NCI-H748 treated with DMSO at 0.1 percent for 48 hours (cell line): ENCODE data around the gene NTRK1.
A peak's percentile ranks its signal among the peaks of the same experiment; 100 is the strongest.

Experiments
- DNase-seq: peaks from one replicate; lab custom pipeline; 2025; lab: John Stamatoyannopoulos, UW

NTRK1 gene

DNA sequence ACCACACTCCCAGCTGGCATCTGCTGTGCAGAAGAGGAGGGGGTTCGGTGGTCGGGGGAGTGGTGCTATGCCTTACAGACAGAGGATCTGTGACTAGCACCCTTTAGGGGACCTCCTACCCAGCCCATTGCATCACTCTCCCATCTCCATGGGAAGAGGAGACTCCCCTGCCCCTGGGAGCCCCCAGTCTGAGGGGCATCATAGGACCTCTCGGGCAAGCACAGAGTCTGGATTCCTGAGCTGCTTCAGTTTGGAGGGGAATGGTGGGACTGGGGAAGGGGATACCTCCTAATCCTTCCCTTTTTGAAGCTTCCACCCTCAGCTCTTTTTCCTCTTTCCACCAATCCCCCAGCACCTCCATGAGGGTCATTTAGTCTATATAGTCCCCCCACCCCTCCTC lies 3.1 kb upstream of the NTRK1 start:
- no peak for DNase-seq

DNA sequence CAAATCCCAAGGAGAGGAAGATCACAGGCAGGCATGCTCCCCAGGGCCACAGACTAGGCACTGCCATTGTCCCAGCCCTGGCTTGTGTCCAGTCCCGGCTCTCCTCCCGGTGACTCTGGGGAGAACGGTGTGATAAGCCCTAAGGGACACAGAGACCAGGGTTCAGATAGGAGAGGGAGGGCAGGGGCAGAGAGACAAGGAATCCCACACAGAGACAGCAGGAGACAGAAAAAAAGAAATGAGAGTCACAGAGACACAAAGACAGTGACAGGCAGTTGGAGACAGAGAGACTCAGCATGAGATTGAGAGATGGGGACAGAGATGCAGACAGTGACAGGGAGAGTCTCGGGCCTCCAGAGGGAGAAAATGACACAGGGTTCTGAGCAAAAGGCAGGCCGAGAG lies 2.1 kb upstream of the NTRK1 start:
- no peak for DNase-seq

DNA sequence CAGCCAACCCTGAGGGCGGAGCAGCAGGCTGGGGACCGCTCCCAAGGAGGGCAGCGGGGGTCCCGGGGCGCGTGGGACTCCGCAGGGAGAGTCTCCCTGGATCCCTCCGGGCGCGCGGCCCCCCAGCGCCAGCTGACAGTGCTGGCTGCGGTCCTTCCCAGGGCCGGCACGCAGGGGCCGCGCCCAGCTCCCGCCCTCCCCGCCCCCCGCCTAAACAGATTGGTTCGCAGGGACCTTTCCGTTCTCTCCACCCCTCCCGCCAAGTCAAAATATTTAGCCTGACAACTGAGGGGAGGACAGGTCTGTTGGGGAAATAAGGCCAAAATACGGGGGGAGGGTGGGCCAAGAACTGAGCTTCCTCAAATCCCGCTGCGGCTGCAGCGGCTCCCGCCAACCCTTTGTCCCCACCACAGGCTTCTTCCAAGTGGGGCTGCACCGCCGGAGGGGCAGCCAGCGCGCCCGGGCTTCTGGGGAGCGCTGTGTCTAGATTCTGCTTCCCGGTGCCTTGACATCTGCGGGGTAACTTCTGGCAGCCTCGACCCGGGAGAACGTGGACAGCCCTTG lies 1.6 kb upstream of the NTRK1 start, which contains the start of gene INSRR:
INSRR (minus strand) TSS at position 159 of the 564 bp plus-strand sequence. CDS start 496 bp downstream, outside the sequence.
- no peak for DNase-seq

DNA sequence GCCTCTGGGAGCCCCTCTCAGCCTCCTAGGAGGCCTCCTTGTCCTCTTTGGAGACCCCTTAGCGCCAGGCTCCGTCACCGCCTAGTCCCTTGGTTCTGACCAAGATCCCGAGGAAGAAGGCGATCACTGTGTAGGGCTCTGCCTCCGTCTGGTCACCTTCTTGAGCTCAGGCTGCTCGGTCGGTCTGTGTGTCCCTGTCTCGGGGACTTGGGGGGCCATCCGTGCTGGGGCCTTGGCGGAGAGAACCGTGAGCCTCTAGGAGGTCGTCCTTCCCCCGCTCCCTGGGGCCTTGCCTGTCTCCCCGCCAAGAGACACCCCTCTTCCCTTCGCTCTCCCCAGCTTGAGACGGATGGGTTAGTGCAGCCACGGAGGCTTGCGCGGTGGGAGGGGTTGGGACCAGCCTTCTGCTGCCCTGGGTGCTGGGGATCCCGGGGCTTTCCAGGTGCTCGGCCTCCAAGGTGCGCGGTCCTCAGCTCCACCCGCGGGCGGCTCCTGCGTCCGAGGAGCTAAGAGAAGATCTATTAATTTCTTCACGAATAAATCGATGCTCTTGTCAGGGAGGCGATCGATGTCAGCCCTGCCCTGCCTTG lies 1.0 kb upstream of the NTRK1 start:
- no peak for DNase-seq

DNA sequence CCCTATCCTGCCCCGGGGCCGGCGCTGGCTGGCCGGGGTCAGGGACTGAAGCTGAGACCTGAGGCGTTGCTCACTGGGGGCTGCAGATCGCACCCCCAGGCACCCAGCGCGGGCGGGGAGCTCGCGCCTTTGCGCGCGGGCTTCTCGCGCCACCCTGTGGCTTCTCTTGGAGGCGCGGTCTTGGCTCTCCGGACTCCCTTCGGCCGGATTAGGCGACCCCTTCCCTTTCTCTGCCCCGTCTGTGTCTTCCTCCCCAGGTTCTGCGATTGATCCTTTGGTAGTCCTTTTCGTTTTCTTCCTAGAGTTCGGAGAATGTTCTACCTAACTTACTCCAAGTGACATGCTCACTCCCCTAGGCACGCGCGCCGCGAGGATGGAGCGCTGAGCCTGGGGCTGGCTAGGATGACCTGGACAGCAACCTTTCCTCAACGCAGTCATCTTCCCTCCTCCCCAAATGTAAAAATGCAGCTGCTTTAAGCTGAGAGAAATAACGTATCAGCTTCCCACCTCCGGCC lies 495 bp upstream of the NTRK1 start:
- peak; percentile 52 for DNase-seq

DNA sequence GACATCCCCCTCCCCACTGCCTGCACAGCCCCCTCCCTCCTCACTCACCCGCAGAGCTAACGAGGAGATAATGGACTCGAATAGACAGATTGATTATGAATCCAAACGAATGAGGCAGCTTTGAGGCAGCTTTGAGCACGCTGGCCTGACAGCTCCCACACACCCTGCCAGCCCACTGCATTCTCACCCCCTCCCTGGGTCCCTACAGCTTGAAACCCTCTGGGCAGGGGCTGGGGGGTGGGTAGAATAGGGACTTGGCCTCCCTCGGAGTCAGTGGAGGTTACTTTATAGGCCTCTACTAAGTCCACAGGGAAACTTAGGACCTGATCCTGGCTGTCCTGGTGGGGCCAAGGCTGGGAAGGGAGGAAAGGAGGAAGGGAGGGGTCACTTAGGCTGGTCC lies 1.9 kb downstream of the NTRK1 start:
- no peak for DNase-seq

DNA sequence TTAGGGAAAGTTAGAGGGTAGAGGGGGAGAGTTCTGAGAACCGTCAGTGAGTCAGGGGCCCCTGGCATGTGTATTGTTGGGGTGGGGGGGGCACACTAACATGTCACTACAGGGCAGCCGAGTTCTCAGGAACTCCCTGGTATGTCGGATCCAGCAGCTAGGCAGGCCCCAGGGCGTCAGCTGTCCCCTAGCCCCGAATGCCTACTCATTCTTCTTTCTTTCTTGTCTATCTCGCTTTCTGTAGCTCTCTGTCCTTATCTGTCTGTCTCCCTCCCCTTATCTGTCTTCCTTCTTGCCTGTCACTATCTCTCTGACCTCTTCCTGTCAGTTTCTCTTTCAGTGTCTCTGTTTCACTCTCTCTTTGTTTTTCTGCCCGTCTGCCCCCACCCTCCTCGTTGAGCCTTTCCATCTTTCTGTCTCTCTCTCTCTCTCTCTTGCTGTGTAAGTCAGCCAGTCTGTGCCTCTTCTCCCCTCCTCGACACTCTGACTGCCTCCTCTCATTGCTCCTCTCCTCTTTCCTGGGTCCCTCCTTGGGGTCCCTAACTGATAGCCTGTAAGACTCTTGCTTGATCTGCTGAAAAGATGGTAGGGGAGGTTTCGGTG lies 2.4 kb downstream of the NTRK1 start:
- no peak for DNase-seq

DNA sequence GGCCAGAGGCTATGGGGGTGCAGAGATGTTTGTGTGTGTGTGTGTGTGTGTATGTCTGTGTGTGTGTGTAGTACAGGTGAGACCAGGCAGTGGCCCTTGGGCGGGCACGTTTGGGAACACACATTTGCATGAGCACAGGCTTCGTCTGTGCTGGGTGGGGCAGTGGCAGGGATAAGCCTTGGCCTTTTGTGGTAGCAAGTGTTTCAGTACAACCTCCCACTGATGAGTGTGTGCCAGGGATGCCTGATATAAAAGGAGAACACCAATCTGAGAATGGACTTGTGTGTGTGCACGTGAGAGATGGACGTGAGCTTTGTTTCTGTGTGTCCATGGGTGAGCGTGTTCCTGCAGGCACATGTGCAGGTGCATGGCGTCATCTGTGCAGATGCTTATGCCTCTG lies 3.0 kb downstream of the NTRK1 start:
- no peak for DNase-seq

DNA sequence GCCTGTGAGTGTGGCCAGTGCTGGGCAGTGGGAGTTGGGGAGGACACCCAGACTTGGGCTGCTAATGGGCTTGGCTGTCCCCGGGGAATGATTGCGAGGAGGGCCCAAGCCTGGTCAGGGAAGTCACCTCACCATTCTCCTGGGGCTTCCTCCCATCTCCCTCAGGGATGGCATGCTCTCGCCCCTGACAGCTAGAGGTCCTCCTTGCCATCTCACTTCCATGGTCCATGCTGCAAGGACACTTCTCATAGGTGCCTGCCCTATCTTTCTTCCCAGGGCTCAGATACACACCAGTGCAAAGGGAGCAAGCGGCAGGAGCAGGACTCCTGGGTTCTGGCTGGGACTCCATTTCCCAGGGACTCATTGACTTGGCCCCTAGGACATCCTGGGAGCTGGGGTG lies 4.1 kb downstream of the NTRK1 start:
- no peak for DNase-seq

DNA sequence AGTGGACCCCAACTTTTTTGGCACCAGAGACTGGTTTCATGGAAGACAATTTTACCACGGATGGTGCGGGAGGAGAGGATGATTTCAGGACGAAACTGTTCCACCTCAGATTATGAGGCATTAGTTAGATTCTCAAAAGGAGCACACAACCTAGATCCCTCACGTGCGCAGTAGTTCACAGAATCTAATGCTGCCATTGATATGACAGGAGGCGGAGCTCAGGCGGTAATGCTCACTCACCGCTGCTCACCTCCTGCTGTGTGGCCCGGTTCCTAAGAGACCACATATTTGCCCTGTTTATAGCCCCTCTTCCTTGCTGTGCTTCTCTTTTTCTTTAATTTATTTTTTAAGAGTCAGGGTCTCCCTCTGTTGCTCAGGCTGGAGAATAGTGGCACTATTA lies 4.6 kb downstream of the NTRK1 start:
- no peak for DNase-seq

DNA sequence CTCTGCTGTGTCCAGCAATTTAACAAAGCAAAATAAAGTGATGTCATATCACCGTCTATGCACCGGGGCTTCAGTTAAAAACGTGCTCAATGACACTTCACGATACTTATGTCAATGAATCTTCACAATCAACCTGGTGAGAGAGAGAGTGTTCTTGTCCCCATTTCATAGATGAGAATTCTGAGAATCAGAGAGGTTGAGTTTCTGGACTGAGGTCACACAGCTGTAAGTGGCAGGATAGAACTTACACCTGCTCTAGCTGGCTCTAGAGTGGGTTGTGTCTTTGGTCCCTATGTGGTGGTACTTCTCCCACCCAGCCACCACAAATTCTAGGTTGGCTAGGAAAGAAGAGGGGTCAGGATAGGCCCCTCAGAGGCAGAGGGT lies 5.2 kb downstream of the NTRK1 start:
- no peak for DNase-seq

DNA sequence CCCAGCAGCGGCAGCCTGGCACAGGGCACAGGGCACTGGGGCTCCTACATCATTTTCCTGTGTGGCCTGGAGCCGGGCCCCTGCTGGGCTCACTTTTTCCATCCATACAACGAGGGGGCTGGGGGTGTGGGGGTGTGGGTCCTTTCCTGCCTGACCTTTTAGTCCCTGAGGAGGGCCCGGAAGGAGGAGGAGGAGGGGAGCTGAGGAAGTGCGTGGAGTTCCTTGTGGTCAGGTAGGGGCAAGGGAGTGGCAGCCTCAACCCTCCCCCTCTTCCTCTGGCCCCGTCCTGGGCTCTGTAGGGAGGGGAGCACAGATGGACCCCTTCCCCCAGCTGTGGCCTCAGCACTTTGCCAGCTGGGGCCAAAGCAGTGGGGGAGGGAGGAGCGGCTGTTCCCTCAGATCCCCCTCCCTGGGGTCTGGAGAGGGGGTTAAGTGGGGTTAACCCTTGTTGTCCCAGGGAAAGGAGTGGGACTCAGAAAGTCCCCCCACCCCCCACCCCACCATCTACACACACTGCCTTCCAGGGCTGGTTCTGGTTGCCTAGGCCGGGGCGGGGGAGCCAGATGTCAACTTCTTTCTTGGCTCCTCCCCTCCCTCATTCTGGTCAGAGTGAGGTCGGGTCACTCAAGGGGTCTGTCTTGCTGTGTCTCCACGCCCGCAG lies 5.7 kb downstream of the NTRK1 start:
- DNase-seq, result no peak

DNA sequence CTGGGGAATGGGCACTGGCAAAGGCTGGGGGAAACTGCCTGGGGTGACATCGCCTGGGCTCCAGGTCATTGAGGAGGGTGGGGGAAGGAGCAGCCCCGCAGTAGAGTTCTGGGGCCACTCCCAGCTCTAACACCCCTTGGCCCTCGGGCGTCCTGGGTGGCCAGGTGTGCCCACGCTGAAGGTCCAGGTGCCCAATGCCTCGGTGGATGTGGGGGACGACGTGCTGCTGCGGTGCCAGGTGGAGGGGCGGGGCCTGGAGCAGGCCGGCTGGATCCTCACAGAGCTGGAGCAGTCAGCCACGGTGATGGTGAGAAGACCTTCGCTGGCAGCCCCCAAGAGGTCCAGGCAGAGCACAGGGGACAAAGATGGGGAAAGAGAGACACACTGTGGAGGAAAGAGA lies 7.7 kb downstream of the NTRK1 start:
- no peak for DNase-seq

DNA sequence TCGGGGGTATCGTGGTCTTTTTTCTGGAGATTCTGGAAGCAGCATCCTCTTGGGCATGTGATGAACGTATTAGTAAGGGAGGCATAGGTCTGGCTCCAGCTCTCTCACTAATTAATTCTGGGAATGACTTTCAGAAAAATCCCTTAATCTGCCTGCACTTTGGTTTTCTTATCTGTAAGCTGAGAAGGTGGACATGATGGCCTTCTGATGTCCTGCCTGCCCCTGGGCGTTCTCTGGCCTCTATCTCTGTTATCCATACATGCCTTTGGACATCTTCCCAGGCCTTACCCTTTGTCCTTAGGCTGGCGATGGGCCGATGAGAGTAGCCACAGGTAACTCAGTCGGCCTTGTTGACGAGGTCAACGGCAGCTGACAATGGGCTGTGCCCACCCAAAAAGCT lies 8.8 kb downstream of the NTRK1 start:
- no peak for DNase-seq

DNA sequence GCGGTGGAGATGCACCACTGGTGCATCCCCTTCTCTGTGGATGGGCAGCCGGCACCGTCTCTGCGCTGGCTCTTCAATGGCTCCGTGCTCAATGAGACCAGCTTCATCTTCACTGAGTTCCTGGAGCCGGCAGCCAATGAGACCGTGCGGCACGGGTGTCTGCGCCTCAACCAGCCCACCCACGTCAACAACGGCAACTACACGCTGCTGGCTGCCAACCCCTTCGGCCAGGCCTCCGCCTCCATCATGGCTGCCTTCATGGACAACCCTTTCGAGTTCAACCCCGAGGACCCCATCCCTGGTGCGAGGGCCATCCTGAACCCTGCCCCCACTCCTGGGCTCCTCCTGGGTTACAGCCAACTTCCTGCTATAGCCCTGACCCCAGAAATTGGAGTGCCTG lies 13.0 kb downstream of the NTRK1 start:
- no peak for DNase-seq

DNA sequence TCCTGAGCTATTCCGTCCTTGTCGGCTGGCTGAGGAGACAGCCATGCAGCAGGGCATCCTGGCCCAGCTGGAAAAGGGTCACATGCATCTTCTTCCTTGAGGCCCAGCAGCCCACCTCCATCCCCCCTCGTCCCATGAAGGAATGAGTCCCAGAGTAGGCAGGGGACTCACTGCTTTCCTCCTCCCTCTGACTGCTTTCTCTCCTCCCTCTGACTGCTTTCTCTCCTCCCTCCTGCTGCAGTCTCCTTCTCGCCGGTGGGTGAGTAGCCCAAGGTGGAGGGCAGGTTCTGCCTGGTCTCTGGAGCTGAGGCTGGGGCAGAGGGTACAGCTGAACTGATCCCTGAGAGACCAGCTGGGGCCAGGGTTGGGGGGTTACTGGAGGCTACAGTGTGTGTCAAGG lies 13.5 kb downstream of the NTRK1 start:
- no peak for DNase-seq

DNA sequence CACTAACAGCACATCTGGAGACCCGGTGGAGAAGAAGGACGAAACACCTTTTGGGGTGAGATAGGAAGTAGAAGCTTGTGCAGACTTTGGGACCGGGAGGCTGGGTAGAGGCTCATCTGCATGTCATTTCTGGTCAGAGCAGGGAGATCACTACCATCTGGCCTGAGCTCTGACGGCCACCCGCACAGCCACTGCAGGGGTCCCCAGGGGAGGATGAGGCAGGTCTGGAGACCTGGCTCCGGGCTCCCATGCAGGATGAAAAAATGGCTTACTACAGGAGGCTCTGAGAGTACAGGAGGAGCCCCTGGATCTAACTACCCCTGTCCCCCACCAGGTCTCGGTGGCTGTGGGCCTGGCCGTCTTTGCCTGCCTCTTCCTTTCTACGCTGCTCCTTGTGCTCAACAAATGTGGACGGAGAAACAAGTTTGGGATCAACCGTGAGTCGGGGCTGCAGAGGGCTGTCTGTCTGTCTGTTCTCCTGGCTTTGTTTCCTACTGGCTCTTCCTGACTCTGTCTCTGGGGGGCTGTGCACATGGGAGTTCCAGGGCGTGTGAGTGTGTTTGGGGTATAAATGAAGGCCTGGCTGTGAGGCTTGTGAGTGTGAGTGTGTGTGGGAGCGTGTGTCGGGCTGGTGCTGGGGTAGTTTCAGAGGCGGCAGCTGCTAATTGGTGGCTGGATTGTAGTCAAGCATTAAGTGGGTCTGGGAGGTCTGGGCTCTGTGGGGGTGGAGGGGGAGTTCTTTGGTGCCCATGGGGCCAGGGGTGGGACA lies 14.1 kb downstream of the NTRK1 start:
- no peak for DNase-seq

DNA sequence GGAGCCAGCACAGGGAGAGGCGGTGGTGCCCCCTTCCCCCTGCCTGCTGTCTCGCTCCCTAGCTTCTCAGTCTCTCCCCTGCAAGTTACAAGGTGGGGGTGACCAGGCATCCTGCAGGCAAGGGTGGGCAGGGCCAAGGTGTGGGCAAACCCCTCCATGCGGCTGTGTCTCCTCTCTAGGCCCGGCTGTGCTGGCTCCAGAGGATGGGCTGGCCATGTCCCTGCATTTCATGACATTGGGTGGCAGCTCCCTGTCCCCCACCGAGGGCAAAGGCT lies 14.6 kb downstream of the NTRK1 start:
- DNase-seq, result no peak

DNA sequence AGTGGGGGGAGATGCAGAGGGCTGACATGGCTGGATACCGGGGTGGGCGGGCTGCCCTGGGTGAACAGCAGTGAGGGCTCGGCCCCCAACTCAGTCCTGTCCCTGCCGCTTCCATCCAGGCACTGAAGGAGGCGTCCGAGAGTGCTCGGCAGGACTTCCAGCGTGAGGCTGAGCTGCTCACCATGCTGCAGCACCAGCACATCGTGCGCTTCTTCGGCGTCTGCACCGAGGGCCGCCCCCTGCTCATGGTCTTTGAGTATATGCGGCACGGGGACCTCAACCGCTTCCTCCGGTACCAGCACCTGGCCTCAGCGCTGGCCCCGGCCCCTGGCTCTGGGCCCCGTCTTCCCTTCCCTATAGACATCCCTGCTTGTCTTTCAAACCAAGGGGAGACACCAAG lies 15.6 kb downstream of the NTRK1 start:
- no peak for DNase-seq

DNA sequence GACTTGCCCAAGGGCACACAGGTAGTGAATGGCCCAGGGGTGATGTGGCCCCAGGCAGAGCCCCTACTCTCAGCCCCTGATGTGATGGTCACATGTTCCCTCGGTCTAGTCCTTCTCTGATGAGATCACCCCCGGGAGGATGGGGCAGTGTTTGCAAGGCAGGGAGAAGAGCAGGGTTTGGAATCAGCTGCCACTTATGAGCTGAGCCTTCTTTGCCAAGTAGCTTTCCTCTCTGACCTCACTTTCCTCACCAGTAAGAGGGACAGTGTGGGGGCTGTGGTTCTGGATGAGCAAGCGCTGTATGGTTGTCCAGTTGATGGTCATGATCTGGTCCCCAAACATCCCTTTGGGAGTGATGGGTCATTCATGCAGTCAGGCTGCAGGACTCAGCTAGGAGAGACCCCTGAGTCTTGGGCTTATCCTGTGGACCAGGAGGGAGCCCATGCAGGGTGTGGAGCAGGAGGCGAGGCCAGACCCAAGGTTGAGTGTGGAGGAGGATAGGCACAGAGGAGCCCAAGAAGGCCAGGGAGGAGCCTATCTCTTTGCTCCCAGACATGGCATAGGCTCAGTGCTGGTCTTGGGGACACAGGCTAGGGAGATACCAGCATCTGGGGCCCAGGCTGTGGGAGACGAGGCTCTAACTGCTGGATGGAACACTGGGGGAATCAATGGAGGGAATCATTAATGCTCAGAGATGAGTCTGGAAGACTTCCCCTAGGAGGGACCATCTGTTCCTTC lies 16.9 kb downstream of the NTRK1 start:
- DNase-seq, result no peak

DNA sequence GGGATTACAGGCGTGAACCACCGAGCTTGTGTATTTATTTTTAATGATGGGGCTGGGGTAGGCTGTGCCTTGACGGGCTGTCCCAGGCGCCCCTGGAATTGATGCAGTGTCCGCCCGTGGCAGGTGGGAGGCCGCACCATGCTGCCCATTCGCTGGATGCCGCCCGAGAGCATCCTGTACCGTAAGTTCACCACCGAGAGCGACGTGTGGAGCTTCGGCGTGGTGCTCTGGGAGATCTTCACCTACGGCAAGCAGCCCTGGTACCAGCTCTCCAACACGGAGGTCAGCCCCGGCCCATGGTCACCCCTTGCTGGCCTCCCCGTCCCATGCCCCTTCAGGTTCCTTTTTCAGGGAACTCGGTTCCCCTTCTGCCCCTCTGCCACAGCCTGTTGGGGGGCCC lies 19.2 kb downstream of the NTRK1 start:
- no peak for DNase-seq

DNA sequence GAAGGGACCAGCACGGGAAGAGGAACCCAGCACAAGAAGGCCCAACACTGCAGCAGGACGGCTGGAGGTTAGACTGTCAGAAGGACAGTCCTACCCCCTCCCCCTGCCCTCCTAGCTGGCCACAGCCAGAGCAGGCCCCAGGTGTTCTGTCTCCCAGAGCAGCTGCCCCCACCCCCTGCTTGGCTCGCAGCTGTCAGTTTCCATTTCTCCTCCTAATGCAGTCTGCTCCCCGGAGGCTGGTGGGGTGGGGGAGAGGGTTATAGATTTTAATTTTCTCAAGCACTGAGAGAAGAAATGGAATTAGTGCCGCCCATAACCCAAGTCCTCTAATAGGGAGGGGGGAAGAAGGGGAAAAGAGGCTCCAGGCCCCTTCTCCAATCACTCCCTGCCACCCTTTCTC lies 19.8 kb downstream of the NTRK1 start:
- no peak for DNase-seq
